ENCODE results near the gene NAE1.

NAE1 gene

GRCh38 chr16:66830422-66831404, at the start of gene NAE1:
Gene NAE1, minus strand, starts transcription at chr16:66830976. Its CDS starts 77 bp downstream, at chr16:66830899.
- no peaks in the 10 kb centered on the region for H3K27me3 ChIP-seq (replicated peaks; ENCODE audit: control insufficient read depth, insufficient read depth, low read length)
- peak; percentile 93 for DNase-seq (ENCODE audit: extremely low read depth, insufficient read length)
- peak within 1 kb of the TSS; percentile 80 for H3K4me3 ChIP-seq (replicated peaks; ENCODE audit: low read depth, low read length)
- no peaks in the 10 kb centered on the region; the same call in 1 of the 2 replicates for H3K36me3 ChIP-seq (ENCODE audit: control insufficient read depth, insufficient read depth, low read length)
- peak; percentile 88 for TF ChIP-seq CTCF (IDR thresholded peaks at IDR 0.05; ENCODE audit: insufficient read depth, low read length, poor library complexity, severe bottlenecking)

GRCh38 chr16:66878067-66878466, 47.3 kb upstream of the NAE1 start:
- no peak for TF ChIP-seq CTCF (IDR thresholded peaks at IDR 0.05; ENCODE audit: insufficient read depth, low read length, poor library complexity, severe bottlenecking)
- Histone ChIP-seq H3K27me3 (replicated peaks; ENCODE audit: control insufficient read depth, insufficient read depth, low read length) (no peaks in the 10 kb centered on the region), H3K4me3 (replicated peaks; ENCODE audit: low read depth, low read length) (no peak overlapping the region), H3K36me3 (ENCODE audit: control insufficient read depth, insufficient read depth, low read length) (no peaks in the 10 kb centered on the region)
- peak; percentile 53 for DNase-seq (ENCODE audit: extremely low read depth, insufficient read length)

- no peak for TF ChIP-seq CTCF (IDR thresholded peaks at IDR 0.05; ENCODE audit: insufficient read depth, low read length, poor library complexity, severe bottlenecking)
- DNase-seq (ENCODE audit: extremely low read depth, insufficient read length) = no peak
- Histone ChIP-seq H3K4me3 (replicated peaks; ENCODE audit: low read depth, low read length) (no peak overlapping the region), H3K36me3 (ENCODE audit: control insufficient read depth, insufficient read depth, low read length) (no peaks in the 10 kb centered on the region), H3K27me3 (replicated peaks; ENCODE audit: control insufficient read depth, insufficient read depth, low read length) (no peaks in the 10 kb centered on the region)
Measured at GRCh38 chr16:66874079-66874775, 43.5 kb upstream of the NAE1 start.

GRCh38 chr16:66873685-66874055, 42.9 kb upstream of the NAE1 start:
- Histone ChIP-seq H3K27me3 (replicated peaks; ENCODE audit: control insufficient read depth, insufficient read depth, low read length) (no peaks in the 10 kb centered on the region), H3K36me3 (ENCODE audit: control insufficient read depth, insufficient read depth, low read length) (no peaks in the 10 kb centered on the region), H3K4me3 (replicated peaks; ENCODE audit: low read depth, low read length) (no peak overlapping the region)
- TF ChIP-seq CTCF (IDR thresholded peaks at IDR 0.05; ENCODE audit: insufficient read depth, low read length, poor library complexity, severe bottlenecking) = no peak
- no peak for DNase-seq (ENCODE audit: extremely low read depth, insufficient read length)

- peak; percentile 94 for DNase-seq (ENCODE audit: extremely low read depth, insufficient read length)
- no peaks in the 10 kb centered on the region for H3K27me3 ChIP-seq (replicated peaks; ENCODE audit: control insufficient read depth, insufficient read depth, low read length)
- TF ChIP-seq CTCF (IDR thresholded peaks at IDR 0.05; ENCODE audit: insufficient read depth, low read length, poor library complexity, severe bottlenecking) = peak; percentile 97
- no peaks in the 10 kb centered on the region for H3K36me3 ChIP-seq (ENCODE audit: control insufficient read depth, insufficient read depth, low read length)
- peak overlapping the region; percentile 6 for H3K4me3 ChIP-seq (replicated peaks; ENCODE audit: low read depth, low read length)
Measured at GRCh38 chr16:66872943-66873684, 42.3 kb upstream of the NAE1 start.

Measured in GM06990 (cell line).